GM18873 (cell line): ENCODE measurements around the gene GALNT9.
"Not testable (repeated sequence)": the region's sequence is repeated elsewhere in the genome, so short reads cannot be mapped to it uniquely, and the experiment has no call there.

ENCODE experiments used
- ATAC-seq: cut with Tn5 transposase; IDR thresholded peaks from one replicate; pipeline ENCODE4 v1.9.1; 2021; ENCODE audit warnings: mild to moderate bottlenecking, moderate library complexity, moderate number of reproducible peaks; ENCODE audit not compliant: unreplicated experiment, low FRiP score

Gene GALNT9

DNA sequence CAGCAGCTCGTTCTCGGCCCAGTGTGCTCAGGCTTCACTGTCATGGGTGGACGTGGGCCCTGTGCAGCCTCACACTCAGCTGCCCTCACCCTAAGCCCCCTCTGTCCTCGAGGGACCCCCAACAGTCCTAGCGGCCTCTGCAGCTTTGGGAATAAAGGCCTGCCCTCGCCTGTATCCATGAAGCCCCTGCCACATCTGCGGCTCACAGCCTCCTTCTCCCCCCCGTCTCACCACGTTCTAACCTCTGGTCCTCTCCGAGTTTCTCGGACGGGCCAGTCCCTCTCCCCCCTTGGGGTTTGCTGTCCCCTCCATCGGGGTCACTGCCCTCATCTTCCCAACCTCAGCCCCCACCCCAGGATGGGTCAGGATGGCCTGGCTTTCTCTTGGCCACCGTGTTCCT is 30.2 kb upstream of the GALNT9 start:
- ATAC-seq = no peak

GRCh38 chr12:132358241-132359225 is 29.1 kb upstream of the GALNT9 start:
- ATAC-seq = not testable (repeated sequence)

GRCh38 chr12:132357623-132358186 is 28.3 kb upstream of the GALNT9 start:
- no peak for ATAC-seq

- no peak for ATAC-seq
These were observed 27.6 kb upstream of the GALNT9 start for GRCh38 chr12:132356691-132357622.

- no peak for ATAC-seq
These were observed 26.6 kb upstream of the GALNT9 start for GRCh38 chr12:132355742-132356681.

DNA sequence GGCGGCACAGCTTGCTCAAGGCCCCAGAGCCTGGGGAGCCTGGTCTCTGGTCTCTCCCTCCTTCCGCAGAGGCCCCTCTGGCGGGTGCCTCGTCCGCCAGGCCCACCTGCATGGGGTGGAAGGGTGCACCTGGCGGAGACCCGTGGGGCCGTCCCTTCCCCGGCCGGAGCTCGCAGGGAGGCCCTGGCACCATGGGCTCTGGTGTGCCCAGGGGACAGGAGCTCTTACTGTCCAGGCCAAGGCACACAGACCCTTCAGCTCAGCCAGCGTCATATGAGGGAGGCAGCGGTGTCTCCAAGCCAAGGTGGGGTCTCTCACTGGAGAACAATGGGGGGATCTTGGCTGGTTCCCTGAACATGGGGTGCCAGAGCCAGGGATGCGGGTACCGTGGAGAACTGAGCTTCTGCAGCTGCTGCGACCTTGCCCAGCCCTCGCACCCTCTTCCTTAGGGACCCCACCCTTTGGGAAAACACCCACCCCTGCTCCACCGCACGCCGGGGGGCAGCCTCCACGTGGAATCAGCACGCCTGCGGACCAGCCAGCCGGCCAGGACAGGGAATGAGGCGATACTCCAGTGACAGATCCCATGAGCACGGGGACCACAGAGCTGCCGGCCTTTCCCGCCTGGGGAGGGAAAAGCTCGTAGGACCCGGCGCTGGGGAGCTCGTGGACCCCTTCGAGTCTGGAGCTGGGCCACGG is 25.7 kb upstream of the GALNT9 start:
- ATAC-seq = no peak

- ATAC-seq = no peak
These were observed 25.0 kb upstream of the GALNT9 start for GRCh38 chr12:132354211-132354981.

DNA sequence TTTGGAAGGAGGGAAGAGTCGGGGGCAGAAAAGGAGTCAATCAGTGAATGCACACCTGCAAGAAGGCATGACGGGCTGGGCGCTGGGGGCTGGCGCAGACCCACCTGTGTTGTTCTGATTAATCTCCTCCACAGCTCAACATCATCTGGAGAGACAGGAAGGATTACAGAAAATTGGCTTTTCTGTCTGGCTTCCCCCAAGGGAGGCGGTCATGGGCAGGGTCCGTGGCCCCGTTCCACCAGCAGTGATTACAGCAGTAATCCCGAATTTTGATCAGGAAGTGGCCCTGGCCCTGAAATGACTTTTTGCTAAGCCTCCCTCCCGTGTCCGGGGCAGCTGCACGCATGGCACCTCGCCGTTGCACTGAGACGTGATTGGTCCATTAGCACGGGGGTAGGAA is 24.4 kb upstream of the GALNT9 start:
- ATAC-seq = no peak

DNA sequence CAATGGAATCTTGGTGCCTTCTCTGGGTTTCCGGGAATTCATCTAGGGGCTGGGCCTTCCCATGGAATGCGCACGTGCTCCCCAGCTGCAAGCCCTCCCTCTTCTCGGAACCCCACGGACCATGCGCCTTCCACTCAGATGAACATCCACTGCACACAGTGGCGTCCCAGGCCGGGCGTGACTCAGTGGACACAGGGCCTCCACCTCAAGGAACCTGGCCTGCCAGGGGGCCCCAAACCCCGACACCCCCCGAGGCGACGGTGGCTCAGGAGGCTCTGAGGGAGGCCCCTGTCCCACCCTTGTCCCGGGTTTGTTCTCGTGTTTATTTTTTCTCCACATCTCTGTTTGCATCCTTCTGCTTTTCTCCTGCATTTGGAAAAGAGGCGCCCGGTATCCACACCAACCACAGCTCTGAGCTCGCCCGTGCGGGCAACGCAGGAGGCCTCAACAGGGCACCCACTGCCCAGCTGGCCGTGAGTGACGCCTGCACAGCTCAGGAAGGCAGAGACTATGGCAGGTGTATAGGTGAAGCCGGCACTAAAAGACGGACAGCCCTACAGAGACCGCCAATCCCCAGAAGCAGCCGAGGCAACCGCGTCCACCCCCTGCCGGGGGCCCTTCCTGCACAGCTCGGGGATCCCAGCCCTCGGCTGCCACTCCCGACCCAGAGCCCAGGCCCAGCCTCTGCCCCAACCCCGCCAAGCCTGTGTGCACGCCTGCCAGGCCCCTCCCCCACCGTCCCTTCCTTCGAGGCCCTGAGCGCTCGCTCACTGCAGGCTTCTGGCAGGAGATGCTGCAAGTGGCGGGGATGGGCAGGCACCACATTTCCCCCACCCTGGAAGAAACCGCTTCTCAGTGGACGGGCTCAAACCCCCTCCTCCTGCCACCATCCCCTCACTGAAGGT is 23.8 kb upstream of the GALNT9 start:
- no peak for ATAC-seq

GRCh38 chr12:132351751-132352495 is 22.5 kb upstream of the GALNT9 start:
- no peak for ATAC-seq

DNA sequence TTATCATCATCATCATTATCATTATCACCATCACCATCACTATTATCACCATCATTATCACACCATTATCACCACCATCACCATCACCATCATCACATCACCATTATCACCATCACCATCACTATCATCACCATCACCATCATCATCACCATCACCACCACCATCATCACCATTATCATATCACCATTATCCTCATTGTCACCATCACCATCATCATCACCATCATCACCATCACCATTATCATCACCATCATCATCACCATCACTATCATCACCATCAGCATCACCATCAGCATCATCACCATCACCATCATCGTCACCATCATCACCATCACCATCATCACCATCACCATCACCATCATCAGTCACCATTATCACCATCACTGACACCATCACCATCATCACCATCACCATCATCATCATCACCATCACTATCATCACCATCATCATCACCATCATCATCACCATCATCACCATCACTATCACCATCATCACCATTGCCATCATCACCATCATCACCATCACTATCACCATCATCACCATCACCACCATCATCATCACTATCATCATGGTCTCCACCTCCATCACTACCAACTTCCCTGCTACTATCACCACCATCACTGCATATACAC is 20.2 kb upstream of the GALNT9 start:
- no peak for ATAC-seq

- ATAC-seq = no peak
These were observed 18.8 kb upstream of the GALNT9 start for GRCh38 chr12:132348176-132348575.

DNA sequence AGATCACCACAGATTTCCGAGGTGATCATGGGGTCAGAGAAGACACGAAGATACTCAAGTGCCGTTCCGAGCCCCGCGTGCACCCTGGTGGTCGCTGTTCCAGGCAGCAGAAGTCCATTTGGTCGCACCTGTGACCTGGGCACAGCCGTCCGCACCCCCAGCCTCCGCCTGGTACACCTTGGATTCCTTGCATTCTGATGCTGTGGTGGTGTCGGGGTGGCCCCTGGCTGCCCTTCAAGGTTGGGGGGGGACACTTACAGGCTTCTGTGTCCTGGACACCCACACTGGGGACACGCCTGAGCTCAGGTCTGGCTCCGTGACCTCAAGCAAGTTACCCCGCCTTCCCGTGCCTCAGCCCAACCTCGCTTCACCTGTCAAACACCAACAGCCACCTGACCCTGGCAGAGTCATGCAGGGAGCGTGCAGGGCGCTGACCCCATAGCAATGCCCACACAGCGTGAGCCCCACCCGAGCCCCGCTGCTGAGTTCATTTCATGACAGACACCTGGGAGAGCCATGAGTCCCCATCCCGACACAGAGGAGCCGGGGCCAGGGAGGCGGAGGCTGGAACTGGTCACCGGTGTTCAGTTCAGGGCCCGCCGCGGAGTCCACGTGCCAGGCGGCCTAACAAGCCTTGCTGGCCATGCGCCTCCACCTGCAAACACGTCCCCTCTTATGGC is 17.9 kb upstream of the GALNT9 start:
- no peak for ATAC-seq

DNA sequence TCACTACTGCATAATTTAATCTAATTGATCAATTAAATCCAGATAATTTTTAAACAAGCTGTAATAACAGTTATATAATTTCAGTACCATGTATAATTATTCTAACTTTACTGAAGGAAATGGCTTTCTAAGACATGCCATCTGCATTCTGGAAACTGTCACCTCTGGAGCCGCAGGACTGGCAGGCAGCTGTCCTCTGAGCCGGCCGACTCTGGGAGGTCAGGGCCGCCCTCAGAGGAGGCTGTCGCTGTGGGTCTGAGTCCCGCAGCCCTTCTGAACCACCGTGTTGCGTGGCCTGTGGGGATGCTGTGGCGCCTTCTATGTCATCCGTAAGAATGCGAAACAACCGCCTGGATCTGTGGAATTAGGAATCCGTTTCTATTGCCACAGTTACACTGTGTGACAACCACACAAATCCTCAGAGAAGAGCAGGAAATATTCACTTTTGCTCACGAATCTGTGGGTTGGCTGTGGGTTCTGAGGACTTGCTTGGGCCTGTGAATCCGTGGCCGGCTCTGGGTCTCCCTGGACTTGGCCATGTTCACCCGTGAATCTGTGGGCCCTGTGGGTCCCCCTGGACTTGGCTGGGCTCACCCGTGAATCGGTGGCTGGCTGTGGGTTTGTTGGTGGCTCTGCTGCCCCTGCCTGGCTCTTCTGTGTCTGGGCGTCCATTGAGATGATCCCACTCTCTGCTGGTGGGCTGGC is 17.2 kb upstream of the GALNT9 start:
- ATAC-seq = no peak

DNA sequence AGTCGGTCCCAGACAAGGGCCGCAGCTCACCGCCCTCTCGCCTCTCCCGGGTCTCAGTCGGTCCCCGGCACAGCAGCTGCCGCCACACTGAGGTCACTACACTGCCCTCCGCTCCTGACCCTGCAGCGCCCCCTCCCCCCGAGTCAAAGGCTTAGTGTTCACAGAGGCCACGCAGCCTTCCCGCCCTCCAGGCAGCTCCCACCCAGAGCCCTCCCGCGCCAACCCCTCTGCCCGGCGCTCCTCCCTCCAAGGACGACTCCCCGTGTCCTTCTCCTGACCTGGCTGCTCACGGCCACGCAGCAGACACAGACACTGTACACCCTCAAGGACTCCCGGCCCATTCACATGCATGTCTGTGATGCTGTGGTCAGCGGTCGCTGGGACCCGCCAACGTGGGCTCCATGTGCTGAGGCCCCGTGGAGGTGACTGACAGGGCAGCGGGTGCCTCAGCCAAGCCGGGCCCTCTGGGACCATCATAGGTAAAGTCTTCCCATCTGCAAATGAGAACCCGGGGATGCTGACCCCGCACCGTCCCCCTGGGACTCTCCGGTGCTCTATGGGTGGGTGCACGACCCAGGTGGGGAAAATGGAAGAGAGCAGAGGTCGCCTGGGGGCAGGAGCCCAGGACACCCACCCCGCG is 16.3 kb upstream of the GALNT9 start:
- no peak for ATAC-seq
